Left lung (tissue), 14 donors: ENCODE measurements around the gene SNRK. TPM values are rescaled to one million over a fixed set of nuclear protein-coding genes. Genes with fewer than 3 reads are reported as not detected.

Source experiments
- ATAC-seq: fragments of 200-7000 bp; cut with Tn5 transposase; one replicate; pipeline ENCODE4 v1.9.1; 2020; ENCODE audit warnings: moderate library complexity
- DNase-seq, 4 donors: peaks; one replicate each; pipeline ENCODE4 v3.0.0-alpha.2; 2013 to 2020
- H3K27ac ChIP-seq, 2 donors: fragments of 200-600 bp; sonication (generic) in 1 of 2; one replicate each; pipeline versions ENCODE4 v1.5.0 to v1.8.0; 2020 to 2021
- H3K27me3 ChIP-seq, 2 donors: fragments of 200-600 bp; sonication (generic) in 1 of 2; one replicate each; pipeline versions ENCODE4 v1.5.0 to v1.8.0; 2020 to 2021
- H3K36me3 ChIP-seq, 2 donors: fragments of 200-600 bp; sonication (generic) in 1 of 2; one replicate each; pipeline versions ENCODE4 v1.5.0 to v1.8.0; 2020 to 2021
- H3K4me1 ChIP-seq, 2 donors: fragments of 200-600 bp; one replicate each; pipeline ENCODE4 v1.8.0; 2021
- H3K4me3 ChIP-seq, 2 donors: fragments of 200-600 bp; sonication (generic) in 1 of 2; one replicate each; pipeline versions ENCODE4 v1.5.0 to v1.8.0; 2020 to 2021; ENCODE audit warnings: mild to moderate bottlenecking in 1 of 2
- H3K9me3 ChIP-seq, 2 donors: fragments of 200-600 bp; sonication (generic) in 1 of 2; one replicate each; pipeline versions ENCODE4 v1.5.0 to v1.8.0; 2020 to 2021
- intact Hi-C, 2 donors: fragments of 100-400 bp; cut with DNase I; formaldehyde crosslinking; loops; one replicate each; pipeline versions ENCODE4 v1.11.2 to v1.14.2; 2022
- long read RNA-seq, 12 donors: library from polyadenylated mRNA in 2 of 12; unstranded in 2 of 12; transcript quantifications; one replicate each; pipeline ENCODE4 v2.0.0 and lab custom pipeline, GENCODE V29; 2019 to 2026
- polyA plus RNA-seq, 6 donors: library from polyadenylated mRNA; unstranded; fragments of 120-200 nt; gene quantifications; one replicate each; pipeline ENCODE4 v1.2.1, GENCODE V29; 2013; ENCODE audit not compliant: insufficient read length in 6 of 6
- total RNA-seq, 2 donors: library from RNA; stranded (reverse); fragmentation: NEBNext Ultra II Directional; extraction: Animal tissue kit (Norgen Biotek cat#: 25700); gene quantifications; one replicate each; pipeline ENCODE4 v1.2.1, GENCODE V29; 2021
- TF ChIP-seq, protein P1 (sequence below), 2 donors: fragments of 200-600 bp; sonication (generic) in 1 of 2; IDR thresholded peaks; one replicate each; pipeline versions ENCODE4 v1.5.0 to v1.8.0; 2021; ENCODE audit warnings: antibody characterized with exemption in 2 of 2
- donor health status: DM: no; HTN: yes; CAD: no.
- donor health status: DM: no; HTN: no; CAD: no.

Gene SNRK, protein sequence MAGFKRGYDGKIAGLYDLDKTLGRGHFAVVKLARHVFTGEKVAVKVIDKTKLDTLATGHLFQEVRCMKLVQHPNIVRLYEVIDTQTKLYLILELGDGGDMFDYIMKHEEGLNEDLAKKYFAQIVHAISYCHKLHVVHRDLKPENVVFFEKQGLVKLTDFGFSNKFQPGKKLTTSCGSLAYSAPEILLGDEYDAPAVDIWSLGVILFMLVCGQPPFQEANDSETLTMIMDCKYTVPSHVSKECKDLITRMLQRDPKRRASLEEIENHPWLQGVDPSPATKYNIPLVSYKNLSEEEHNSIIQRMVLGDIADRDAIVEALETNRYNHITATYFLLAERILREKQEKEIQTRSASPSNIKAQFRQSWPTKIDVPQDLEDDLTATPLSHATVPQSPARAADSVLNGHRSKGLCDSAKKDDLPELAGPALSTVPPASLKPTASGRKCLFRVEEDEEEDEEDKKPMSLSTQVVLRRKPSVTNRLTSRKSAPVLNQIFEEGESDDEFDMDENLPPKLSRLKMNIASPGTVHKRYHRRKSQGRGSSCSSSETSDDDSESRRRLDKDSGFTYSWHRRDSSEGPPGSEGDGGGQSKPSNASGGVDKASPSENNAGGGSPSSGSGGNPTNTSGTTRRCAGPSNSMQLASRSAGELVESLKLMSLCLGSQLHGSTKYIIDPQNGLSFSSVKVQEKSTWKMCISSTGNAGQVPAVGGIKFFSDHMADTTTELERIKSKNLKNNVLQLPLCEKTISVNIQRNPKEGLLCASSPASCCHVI
- total RNA-seq (10 to 100 TPM; 29.5 to 45.9 TPM), polyA plus RNA-seq (10 to 100 TPM; 62.8 to 72.3 (median 65.0) TPM)
- long read RNA-seq, donor 1, full-length matches to known transcripts, result 7 of 12 reads
- long read RNA-seq, donor 1, partial matches to known transcripts, result 5 of 12 reads
- long read RNA-seq, donor 1, other reads (novel, unspliced or antisense), result 0 of 12 reads
- long read RNA-seq, donor 2, full-length matches to known transcripts, result 12 of 12 reads
- long read RNA-seq, donor 2, partial matches to known transcripts, result 0 of 12 reads
- long read RNA-seq, donor 2, other reads (novel, unspliced or antisense), result 0 of 12 reads
- long read RNA-seq, donor 3, full-length matches to known transcripts, result 9 of 9 reads
- long read RNA-seq, donor 3, partial matches to known transcripts, result 0 of 9 reads
- long read RNA-seq, donor 3, other reads (novel, unspliced or antisense), result 0 of 9 reads
- long read RNA-seq, donor 4, partial matches to known transcripts, result 8 of 8 reads
- long read RNA-seq, donor 4, other reads (novel, unspliced or antisense), result 0 of 8 reads
- long read RNA-seq, donor 5, full-length matches to known transcripts, result 7 of 7 reads
- long read RNA-seq, donor 5, partial matches to known transcripts, result 0 of 7 reads
- long read RNA-seq, donor 5, other reads (novel, unspliced or antisense), result 0 of 7 reads
- long read RNA-seq, donor 6, full-length matches to known transcripts, result 7 of 7 reads
- long read RNA-seq, donor 6, partial matches to known transcripts, result 0 of 7 reads
- long read RNA-seq, donor 6, other reads (novel, unspliced or antisense), result 0 of 7 reads
- long read RNA-seq, donor 7, full-length matches to known transcripts, result 5 of 5 reads
- long read RNA-seq, donor 7, partial matches to known transcripts, result 0 of 5 reads
- long read RNA-seq, donor 7, other reads (novel, unspliced or antisense), result 0 of 5 reads
- long read RNA-seq, donor 8, full-length matches to known transcripts, result 10 of 10 reads
- long read RNA-seq, donor 8, partial matches to known transcripts, result 0 of 10 reads
- long read RNA-seq, donor 8, other reads (novel, unspliced or antisense), result 0 of 10 reads
- long read RNA-seq, donor 9, result 0 reads
- long read RNA-seq, donor 10, full-length matches to known transcripts, result 1 of 2 reads
- long read RNA-seq, donor 10, partial matches to known transcripts, result 0 of 2 reads
- long read RNA-seq, donor 10, other reads (novel, unspliced or antisense), result 1 of 2 reads
- long read RNA-seq, donor 11, full-length matches to known transcripts, result 5 of 5 reads
- long read RNA-seq, donor 11, partial matches to known transcripts, result 0 of 5 reads
- long read RNA-seq, donor 11, other reads (novel, unspliced or antisense), result 0 of 5 reads
- long read RNA-seq, donor 12, full-length matches to known transcripts, result 4 of 4 reads
- long read RNA-seq, donor 12, partial matches to known transcripts, result 0 of 4 reads
- long read RNA-seq, donor 12, other reads (novel, unspliced or antisense), result 0 of 4 reads

DNA sequence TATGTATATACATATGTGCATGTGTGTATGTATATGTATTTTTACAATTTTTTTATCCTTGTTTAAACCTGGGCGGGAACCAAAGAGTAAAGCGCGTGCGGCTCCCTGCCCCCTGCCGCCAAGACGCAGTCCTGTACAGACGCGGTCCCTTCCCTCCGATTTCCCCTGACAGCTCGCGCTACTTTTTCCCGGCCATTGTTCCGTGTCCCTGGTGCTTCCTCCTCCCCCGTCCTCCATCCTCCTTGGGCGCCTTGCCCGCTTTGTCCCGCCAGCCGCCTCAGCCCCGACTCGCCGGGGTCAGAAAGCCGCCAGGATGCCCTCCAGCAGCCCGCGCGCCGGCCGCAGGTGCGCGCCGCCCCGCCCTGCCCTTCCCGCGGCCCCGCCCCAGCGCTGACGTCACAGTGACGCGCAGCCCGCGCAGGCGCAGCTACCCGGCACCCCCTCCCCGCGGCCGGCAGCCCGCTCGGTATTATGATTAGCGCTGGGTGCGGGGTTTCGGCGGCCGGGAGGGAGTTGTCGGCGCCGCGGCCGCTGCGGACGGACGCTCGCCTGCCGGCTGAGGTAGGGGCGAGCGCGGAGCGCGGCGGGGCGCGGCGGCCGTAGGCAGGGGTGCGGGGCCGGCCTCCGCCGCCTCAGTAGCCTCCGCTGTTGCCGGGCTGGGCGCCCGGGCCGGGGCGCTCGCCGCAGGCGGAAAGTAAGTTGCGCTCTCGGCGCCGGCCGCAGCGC, at the start of gene SNRK:
Gene SNRK, plus strand, starts transcription at position 426 of the 726 bp plus-strand sequence. CDS start 16,664 bp downstream, outside the sequence.
- intact Hi-C loops, result no loop called here
- peak; percentile 91 for ATAC-seq

DNA sequence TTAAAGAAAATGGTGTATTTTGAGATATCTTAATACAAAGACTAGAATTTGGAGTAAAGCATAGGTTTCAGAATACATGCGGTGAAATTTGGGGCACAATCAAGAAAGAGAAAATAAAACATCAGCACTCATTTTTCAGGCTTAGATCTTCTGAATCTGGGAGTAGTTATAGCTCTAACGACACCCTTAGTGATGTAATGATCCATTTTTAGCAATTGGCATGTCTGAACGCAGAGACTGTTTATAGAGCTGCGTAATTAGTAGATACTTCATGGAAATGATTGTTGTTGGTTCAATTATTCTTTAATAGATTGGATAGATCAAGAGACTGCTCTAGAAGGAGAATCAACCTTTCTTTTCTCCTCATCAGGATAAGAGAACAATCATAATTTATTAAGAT, 47.5 kb upstream of the SNRK start:
- H3K27ac ChIP-seq, result no peak overlapping the region
- no peak overlapping the region for H3K4me3 ChIP-seq
- no peaks in the 10 kb centered on the region for H3K9me3 ChIP-seq
- ATAC-seq (no peak), DNase-seq (no peak)
- H3K4me1 ChIP-seq, result no peaks in the 10 kb centered on the region
- no peaks in the 10 kb centered on the region for H3K27me3 ChIP-seq
- no peaks in the 10 kb centered on the region for H3K36me3 ChIP-seq
- TF ChIP-seq, protein P1, sequence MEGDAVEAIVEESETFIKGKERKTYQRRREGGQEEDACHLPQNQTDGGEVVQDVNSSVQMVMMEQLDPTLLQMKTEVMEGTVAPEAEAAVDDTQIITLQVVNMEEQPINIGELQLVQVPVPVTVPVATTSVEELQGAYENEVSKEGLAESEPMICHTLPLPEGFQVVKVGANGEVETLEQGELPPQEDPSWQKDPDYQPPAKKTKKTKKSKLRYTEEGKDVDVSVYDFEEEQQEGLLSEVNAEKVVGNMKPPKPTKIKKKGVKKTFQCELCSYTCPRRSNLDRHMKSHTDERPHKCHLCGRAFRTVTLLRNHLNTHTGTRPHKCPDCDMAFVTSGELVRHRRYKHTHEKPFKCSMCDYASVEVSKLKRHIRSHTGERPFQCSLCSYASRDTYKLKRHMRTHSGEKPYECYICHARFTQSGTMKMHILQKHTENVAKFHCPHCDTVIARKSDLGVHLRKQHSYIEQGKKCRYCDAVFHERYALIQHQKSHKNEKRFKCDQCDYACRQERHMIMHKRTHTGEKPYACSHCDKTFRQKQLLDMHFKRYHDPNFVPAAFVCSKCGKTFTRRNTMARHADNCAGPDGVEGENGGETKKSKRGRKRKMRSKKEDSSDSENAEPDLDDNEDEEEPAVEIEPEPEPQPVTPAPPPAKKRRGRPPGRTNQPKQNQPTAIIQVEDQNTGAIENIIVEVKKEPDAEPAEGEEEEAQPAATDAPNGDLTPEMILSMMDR (IDR thresholded peaks at IDR 0.05), result no peak
- intact Hi-C loops, result no loop called here

More for the DNA sequence above, at the start of gene SNRK:
- Histone ChIP-seq H3K27me3 (no peaks in the 10 kb centered on the region), H3K4me1 (peaks cover 13 to 52% of the 10 kb centered on the region in 2 donors), H3K27ac (peak within 1 kb of the TSS; percentile 89 to 93), H3K4me3 (peak within 1 kb of the TSS; percentile 60 to 63), H3K9me3 (no peaks in the 10 kb centered on the region), H3K36me3 (no peaks in the 10 kb centered on the region)
- DNase-seq, result peak; percentile 89 to 98 (median 90)
- TF ChIP-seq, protein P1 (IDR thresholded peaks at IDR 0.05), result peak in 1 of 2 donors; percentile 36

DNA sequence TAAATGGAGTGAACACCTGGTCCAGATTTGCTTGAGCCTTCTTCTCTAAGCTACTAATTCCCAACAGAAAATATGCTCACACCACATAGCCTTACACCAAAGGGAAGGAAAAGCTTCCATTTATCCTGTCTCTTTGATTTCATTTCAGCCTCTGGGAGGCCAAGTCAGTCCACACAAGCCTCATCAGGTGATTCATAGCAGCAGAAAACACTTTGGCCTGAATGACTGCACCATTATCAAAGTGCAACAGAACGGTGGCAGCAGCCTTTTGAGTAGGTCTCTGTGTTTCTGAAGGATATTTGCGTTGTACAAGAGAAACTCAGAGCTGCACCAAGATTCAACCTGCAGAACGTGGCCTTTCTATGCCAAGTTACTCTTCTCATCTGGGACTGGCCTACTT, 46.6 kb upstream of the SNRK start:
- TF ChIP-seq, protein P1 (IDR thresholded peaks at IDR 0.05), result no peak
- no peak for DNase-seq
- Histone ChIP-seq H3K4me1 (peaks cover 0 to 3% of the 10 kb centered on the region in 2 donors), H3K27ac (no peak overlapping the region), H3K36me3 (no peaks in the 10 kb centered on the region), H3K4me3 (no peak overlapping the region), H3K9me3 (no peaks in the 10 kb centered on the region), H3K27me3 (no peaks in the 10 kb centered on the region)
- ATAC-seq, result no peak
- intact Hi-C loops, result no loop called here
